ENCODE data around the gene NECTIN1. TPM values are rescaled to one million over a fixed set of nuclear protein-coding genes. Genes with fewer than 3 reads are reported as not detected.

The NECTIN1 gene
- total RNA-seq, 1 donor from 2014 or later = 45.3 TPM

- peaks cover 1% of the 10 kb centered on the region for H3K27me3 Mint-ChIP-seq (ENCODE audit: low read depth)
- H3K36me3 Mint-ChIP-seq = no peaks in the 10 kb centered on the region
- DNase-seq (ENCODE audit: low spot score in 2 of 2, unreplicated experiment in 2 of 2) = no peak
- H3K4me1 Mint-ChIP-seq = peaks cover 35% of the 10 kb centered on the region
- peak overlapping the region; percentile 55 for H3K27ac Mint-ChIP-seq
- TF ChIP-seq CTCF (IDR thresholded peaks at IDR 0.05; ENCODE audit: unreplicated experiment) = no peak
- no peak overlapping the region for H3K4me3 Mint-ChIP-seq
- no peaks in the 10 kb centered on the region for H3K9me3 Mint-ChIP-seq
Observed at GRCh38 chr11:119625206-119625978, 103.6 kb downstream of the NECTIN1 start.

- Mint-ChIP-seq H3K27me3 (ENCODE audit: low read depth) (peaks cover 2% of the 10 kb centered on the region), H3K9me3 (no peaks in the 10 kb centered on the region), H3K27ac (no peak overlapping the region), H3K36me3 (no peaks in the 10 kb centered on the region), H3K4me1 (peaks cover 35% of the 10 kb centered on the region), H3K4me3 (no peak overlapping the region)
- TF ChIP-seq CTCF (IDR thresholded peaks at IDR 0.05; ENCODE audit: unreplicated experiment) = no peak
- DNase-seq (ENCODE audit: low spot score in 2 of 2, unreplicated experiment in 2 of 2) = no peak
Observed at GRCh38 chr11:119624629-119625028, 104.4 kb downstream of the NECTIN1 start.

GRCh38 chr11:119624102-119624615 lies 104.8 kb downstream of the NECTIN1 start:
- Mint-ChIP-seq H3K4me1 (peaks cover 35% of the 10 kb centered on the region), H3K27me3 (ENCODE audit: low read depth) (peaks cover 3% of the 10 kb centered on the region), H3K4me3 (no peak overlapping the region), H3K9me3 (no peaks in the 10 kb centered on the region), H3K27ac (no peak overlapping the region), H3K36me3 (no peaks in the 10 kb centered on the region)
- no peak for DNase-seq (ENCODE audit: low spot score in 2 of 2, unreplicated experiment in 2 of 2)
- TF ChIP-seq CTCF (IDR thresholded peaks at IDR 0.05; ENCODE audit: unreplicated experiment) = peak; percentile 64

GRCh38 chr11:119623682-119624081 lies 105.3 kb downstream of the NECTIN1 start:
- DNase-seq (ENCODE audit: low spot score in 2 of 2, unreplicated experiment in 2 of 2) = no peak
- no peak for TF ChIP-seq CTCF (IDR thresholded peaks at IDR 0.05; ENCODE audit: unreplicated experiment)
- Mint-ChIP-seq H3K36me3 (no peaks in the 10 kb centered on the region), H3K9me3 (no peaks in the 10 kb centered on the region), H3K4me1 (peaks cover 35% of the 10 kb centered on the region), H3K27me3 (ENCODE audit: low read depth) (peaks cover 1% of the 10 kb centered on the region), H3K4me3 (no peak overlapping the region), H3K27ac (no peak overlapping the region)

GRCh38 chr11:119622454-119623143 lies 106.4 kb downstream of the NECTIN1 start:
- H3K4me3 Mint-ChIP-seq = no peak overlapping the region
- peaks cover 35% of the 10 kb centered on the region for H3K4me1 Mint-ChIP-seq
- no peak overlapping the region for H3K27ac Mint-ChIP-seq
- no peaks in the 10 kb centered on the region for H3K36me3 Mint-ChIP-seq
- TF ChIP-seq CTCF (IDR thresholded peaks at IDR 0.05; ENCODE audit: unreplicated experiment) = no peak
- H3K27me3 Mint-ChIP-seq (ENCODE audit: low read depth) = peaks cover 3% of the 10 kb centered on the region
- DNase-seq (ENCODE audit: low spot score in 2 of 2, unreplicated experiment in 2 of 2) = no peak
- H3K9me3 Mint-ChIP-seq = no peaks in the 10 kb centered on the region
